KMS-11 (cell line): ENCODE results near the gene ZFYVE28.

Experiments used
- H2AFZ ChIP-seq: fragments of 200-600 bp; sonication (generic); 2 replicates; pipeline ENCODE4 v1.6.1; 2016; ENCODE audit warnings: antibody characterized with exemption, mixed run types, low read depth
- H3K27ac ChIP-seq: fragments of 200-600 bp; sonication (generic); 2 replicates; pipeline ENCODE4 v1.6.1; 2016; ENCODE audit warnings: mild to moderate bottlenecking, mixed run types
- H3K27me3 ChIP-seq: fragments of 200-600 bp; sonication (generic); 2 replicates; pipeline ENCODE4 v1.6.1; 2017; ENCODE audit warnings: mild to moderate bottlenecking, low read depth, mixed run types, moderate library complexity; ENCODE audit not compliant: insufficient read depth
- H3K36me3 ChIP-seq: fragments of 200-600 bp; sonication (generic); 2 replicates; pipeline ENCODE4 v1.6.1; 2017; ENCODE audit warnings: mild to moderate bottlenecking, mixed run types; ENCODE audit not compliant: insufficient read depth
- H3K4me1 ChIP-seq: fragments of 200-600 bp; sonication (generic); 2 replicates; pipeline ENCODE4 v1.6.1; 2016; ENCODE audit warnings: mild to moderate bottlenecking, low read depth, mixed run types; ENCODE audit not compliant: poor library complexity, severe bottlenecking
- H3K4me2 ChIP-seq: fragments of 200-600 bp; sonication (generic); 2 replicates; pipeline ENCODE4 v1.7.0; 2016; ENCODE audit warnings: mild to moderate bottlenecking, mixed run types
- H3K4me3 ChIP-seq: fragments of 200-600 bp; sonication (generic); IDR thresholded peaks from 2 replicates; pipeline ENCODE4 v1.6.1; 2017; ENCODE audit warnings: low read depth, low read length, mixed read lengths; ENCODE audit not compliant: insufficient read depth
- H3K79me2 ChIP-seq: fragments of 200-600 bp; sonication (generic); 2 replicates; pipeline ENCODE4 v1.6.1; 2016; ENCODE audit warnings: low read depth, mixed run types; ENCODE audit not compliant: insufficient read depth
- H3K9ac ChIP-seq: fragments of 200-600 bp; sonication (generic); 2 replicates; pipeline ENCODE4 v1.6.1; 2016; ENCODE audit warnings: mild to moderate bottlenecking, mixed run types
- H4K20me1 ChIP-seq: fragments of 200-600 bp; sonication (generic); 2 replicates; pipeline ENCODE4 v1.6.1; 2016; ENCODE audit warnings: mild to moderate bottlenecking, mixed run types; ENCODE audit not compliant: insufficient read depth
- TF ChIP-seq, protein P1 (sequence below): fragments of 200-600 bp; sonication (generic); conservative IDR thresholded peaks from 2 replicates; pipeline ENCODE4 v1.6.1; 2017; ENCODE audit warnings: low read depth, mild to moderate bottlenecking, antibody characterized with exemption, low read length, moderate library complexity, mixed read lengths

Gene ZFYVE28

GRCh38 chr4:2256781-2257191, 161.7 kb downstream of the ZFYVE28 start:
- Histone ChIP-seq H3K4me3 (no peak overlapping the region), H3K27ac (no peak overlapping the region), H3K4me2 (no peak overlapping the region), H3K79me2 (no peaks in the 10 kb centered on the region), H3K27me3 (no peaks in the 10 kb centered on the region), H2AFZ (no peak overlapping the region), H3K9ac (no peak overlapping the region), H3K36me3 (no peaks in the 10 kb centered on the region), H4K20me1 (no peaks in the 10 kb centered on the region), H3K4me1 (no peaks in the 10 kb centered on the region)
- TF ChIP-seq, protein P1, sequence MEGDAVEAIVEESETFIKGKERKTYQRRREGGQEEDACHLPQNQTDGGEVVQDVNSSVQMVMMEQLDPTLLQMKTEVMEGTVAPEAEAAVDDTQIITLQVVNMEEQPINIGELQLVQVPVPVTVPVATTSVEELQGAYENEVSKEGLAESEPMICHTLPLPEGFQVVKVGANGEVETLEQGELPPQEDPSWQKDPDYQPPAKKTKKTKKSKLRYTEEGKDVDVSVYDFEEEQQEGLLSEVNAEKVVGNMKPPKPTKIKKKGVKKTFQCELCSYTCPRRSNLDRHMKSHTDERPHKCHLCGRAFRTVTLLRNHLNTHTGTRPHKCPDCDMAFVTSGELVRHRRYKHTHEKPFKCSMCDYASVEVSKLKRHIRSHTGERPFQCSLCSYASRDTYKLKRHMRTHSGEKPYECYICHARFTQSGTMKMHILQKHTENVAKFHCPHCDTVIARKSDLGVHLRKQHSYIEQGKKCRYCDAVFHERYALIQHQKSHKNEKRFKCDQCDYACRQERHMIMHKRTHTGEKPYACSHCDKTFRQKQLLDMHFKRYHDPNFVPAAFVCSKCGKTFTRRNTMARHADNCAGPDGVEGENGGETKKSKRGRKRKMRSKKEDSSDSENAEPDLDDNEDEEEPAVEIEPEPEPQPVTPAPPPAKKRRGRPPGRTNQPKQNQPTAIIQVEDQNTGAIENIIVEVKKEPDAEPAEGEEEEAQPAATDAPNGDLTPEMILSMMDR: no peak

- no peak overlapping the region for H3K27ac ChIP-seq
- H2AFZ ChIP-seq: no peak overlapping the region
- no peak overlapping the region for H3K4me3 ChIP-seq
- H3K4me1 ChIP-seq: no peaks in the 10 kb centered on the region
- no peaks in the 10 kb centered on the region for H4K20me1 ChIP-seq
- H3K4me2 ChIP-seq: no peak overlapping the region
- TF ChIP-seq, protein P1: no peak
- no peak overlapping the region for H3K9ac ChIP-seq
- H3K27me3 ChIP-seq: no peaks in the 10 kb centered on the region
- H3K79me2 ChIP-seq: no peaks in the 10 kb centered on the region
- H3K36me3 ChIP-seq: no peaks in the 10 kb centered on the region
Observed at GRCh38 chr4:2256156-2256731, 162.2 kb downstream of the ZFYVE28 start.

DNA sequence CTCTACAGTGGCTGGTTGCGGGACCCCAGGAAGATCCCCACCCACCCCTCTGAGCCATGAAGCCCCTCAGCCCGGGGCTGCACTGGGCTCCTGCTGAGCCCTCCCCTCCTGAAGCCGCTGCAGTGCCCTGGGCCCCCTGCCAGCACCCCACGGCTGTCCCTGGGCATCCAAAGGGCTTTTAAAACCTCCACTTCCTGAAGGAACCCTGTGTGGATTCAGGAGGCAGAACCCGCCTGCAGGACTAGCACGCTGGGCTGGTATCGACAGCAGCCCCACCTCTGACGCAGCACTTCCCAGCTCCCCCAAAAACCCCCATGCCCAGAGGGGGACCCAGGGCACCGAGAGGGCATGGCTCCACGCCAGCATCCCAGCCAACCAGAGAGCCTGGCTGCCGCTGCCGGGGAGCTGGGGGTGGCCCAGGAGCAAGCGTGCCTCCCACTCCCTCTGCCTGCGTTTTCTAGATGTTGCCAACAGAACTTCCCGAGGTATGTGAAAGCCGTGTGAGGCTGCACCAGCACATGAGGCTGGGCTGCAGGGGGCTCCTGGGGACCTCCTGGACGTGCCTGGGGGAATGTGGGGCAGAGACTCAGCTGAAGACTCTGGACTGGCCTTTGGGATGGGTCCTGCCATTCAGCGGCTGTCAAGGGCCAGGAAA, 162.8 kb downstream of the ZFYVE28 start:
- H4K20me1 ChIP-seq: no peaks in the 10 kb centered on the region
- no peaks in the 10 kb centered on the region for H3K36me3 ChIP-seq
- H3K79me2 ChIP-seq: no peaks in the 10 kb centered on the region
- no peaks in the 10 kb centered on the region for H3K4me1 ChIP-seq
- H3K4me3 ChIP-seq: no peak overlapping the region
- TF ChIP-seq, protein P1: no peak
- H3K4me2 ChIP-seq: no peak overlapping the region
- no peak overlapping the region for H3K9ac ChIP-seq
- H3K27me3 ChIP-seq: no peaks in the 10 kb centered on the region
- H2AFZ ChIP-seq: no peak overlapping the region
- H3K27ac ChIP-seq: no peak overlapping the region

DNA sequence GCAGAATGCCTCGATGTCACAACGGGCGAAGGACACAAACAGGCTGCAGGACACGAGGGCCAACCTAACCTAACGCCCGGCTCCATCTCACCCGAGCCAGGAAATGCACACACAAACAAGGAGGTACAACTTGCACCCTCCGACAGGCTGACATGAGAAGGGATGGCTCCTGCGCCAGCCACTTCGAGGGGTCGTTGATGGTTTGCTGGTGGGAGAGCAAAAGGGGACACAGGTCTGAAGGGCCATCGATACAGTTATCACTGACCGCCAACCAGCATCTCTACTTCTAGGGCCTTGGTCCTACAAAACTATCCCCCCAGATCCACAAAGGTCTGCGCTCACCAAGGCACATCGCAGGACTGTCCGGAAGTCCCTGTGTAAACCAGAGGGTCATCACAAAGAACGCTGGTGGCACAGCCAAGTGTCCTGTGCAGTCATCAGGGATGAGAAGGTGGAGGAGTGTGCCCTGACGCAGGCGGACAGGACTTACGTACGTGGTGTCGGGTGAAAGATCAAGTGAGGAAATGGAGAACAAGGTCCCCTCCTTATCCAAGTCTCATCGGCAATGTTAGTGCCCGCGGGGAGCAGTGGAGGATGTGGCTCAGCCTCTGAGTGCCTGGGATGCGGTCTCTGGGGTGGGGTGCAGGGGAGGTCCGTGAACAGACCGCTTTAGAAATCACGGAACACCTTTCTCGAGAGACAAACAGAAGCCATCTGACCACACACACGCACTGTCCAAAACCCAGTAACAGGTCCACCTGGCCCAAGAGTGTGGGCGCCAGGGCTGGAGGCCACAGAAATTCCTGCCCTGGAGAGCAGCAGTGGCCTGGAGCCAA, 163.6 kb downstream of the ZFYVE28 start:
- no peak overlapping the region for H2AFZ ChIP-seq
- no peak overlapping the region for H3K4me2 ChIP-seq
- no peaks in the 10 kb centered on the region for H3K4me1 ChIP-seq
- H3K4me3 ChIP-seq: no peak overlapping the region
- H3K79me2 ChIP-seq: no peaks in the 10 kb centered on the region
- TF ChIP-seq, protein P1: no peak
- no peak overlapping the region for H3K27ac ChIP-seq
- no peak overlapping the region for H3K9ac ChIP-seq
- no peaks in the 10 kb centered on the region for H4K20me1 ChIP-seq
- no peaks in the 10 kb centered on the region for H3K36me3 ChIP-seq
- no peaks in the 10 kb centered on the region for H3K27me3 ChIP-seq
